Hematopoietic multipotent progenitor cell treated with erythropoietin and hydrocortisone succinate and interleukin-3 and kit ligand, for 15 days (in vitro differentiated cells): ENCODE results near the gene NR4A1.
A peak's percentile ranks its signal among the peaks of the same experiment; 100 is the strongest.

Experiments used
- DNase-seq: peaks from one replicate; pipeline ENCODE4 v3.0.0-alpha.2; 2015; ENCODE audit warnings: low spot score

The NR4A1 gene

DNA sequence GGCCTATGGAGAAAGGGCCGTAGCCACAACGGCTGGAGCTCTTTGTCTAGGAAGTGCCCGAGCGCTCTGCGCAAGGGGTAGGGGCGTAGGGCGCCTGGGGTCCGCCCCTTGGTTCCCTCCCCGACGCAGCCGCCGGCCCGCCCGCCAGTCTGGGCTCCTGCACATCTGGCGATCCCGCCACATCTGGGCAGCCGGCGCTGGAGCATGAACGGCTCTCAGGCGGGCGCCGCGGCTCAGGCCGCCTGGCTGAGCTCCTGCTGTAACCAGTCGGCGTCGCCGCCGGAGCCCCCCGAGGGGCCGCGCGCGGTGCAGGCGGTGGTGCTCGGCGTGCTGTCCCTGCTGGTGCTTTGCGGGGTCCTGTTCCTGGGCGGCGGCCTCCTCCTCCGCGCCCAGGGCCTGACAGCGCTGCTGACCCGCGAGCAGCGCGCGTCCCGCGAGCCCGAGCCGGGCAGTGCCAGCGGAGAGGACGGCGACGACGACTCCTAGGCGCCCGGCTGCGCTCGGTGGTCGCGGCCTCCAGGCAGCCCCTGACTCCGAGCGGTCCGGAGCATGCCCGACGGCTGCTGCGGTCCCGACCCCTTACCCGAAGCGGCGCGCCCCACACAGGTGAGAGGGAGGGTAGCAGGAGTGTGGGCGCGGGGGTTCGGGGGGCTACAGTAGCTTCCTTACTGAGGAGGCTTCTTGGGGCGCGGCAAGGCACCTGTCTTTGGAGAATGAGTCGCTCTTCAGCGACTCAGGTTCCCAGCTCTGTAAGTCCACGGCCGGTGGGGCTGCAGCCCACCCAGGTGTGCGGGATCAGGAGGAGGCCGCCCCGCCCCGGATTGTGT is 28.5 kb downstream of the NR4A1 start, which contains the start of gene SMIM41:
Gene SMIM41, plus strand, starts transcription at position 129 of the 827 bp plus-strand sequence. Its CDS starts 76 bp downstream, at position 205.
- DNase-seq, result no peak

DNA sequence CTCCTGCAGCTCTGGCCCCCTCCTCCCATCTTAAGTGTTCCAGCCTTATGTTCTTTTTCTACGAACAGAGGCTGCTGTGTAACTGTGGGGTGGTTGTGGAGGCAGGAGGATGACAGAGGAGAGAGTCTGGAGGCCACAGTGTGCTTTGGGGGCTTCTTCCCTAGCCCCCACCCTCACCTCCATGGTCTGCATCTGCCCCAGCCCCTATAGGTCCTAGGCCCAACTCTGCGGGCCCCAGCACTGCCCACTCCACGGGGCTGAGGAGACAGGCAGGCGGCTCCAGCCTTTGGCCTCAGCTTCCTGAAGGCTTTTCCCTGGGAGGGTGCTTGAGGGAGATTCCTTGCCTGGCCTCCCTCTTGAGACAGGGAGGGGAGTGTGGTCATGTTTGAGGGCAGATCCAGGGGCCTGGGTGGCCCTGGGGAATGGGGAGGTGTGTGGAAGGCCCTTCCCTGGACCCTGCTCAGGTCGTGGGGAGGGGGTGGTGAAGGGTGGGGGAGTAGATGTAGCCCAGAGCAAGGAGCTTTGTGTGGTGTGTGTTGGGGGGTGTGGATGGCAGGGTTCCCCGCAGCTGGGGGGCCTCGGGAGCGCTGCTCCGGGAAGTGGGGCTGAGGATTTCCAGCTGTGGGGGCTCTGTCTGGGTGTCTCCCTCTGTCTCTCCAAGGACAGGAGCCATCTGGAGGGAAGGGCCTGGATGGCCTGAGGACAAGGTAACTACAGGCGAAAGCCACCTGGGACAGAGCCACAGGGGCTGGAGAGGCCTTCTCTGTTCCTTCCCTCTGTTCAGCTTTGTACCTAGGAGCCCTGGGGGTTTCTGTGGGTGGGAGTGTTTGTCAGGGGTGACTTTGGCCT is 29.4 kb downstream of the NR4A1 start:
- no peak for DNase-seq

DNA sequence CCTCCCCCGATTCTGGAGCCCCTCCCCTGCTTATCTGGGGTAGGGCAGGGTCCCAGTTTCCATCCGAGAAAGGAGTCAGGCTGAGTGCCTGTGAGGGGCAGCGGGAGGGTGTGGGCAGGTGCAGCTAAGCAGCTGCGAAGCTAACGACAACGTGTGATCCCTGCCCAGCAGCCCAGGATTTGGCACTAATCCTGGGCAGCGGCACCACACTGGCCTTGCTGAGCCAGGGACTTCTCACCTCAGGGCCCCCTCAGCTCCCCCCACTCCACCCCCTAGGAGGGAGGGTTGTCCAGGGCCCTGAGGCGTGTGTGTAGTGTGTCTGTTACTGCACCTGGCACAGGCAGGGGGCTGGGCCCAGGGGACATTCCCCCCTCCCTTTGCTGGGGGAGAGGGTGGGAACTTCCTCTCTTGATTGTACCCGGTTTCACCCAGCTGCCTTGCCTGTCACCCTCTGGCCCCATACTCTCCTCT is 30.1 kb downstream of the NR4A1 start:
- no peak for DNase-seq

DNA sequence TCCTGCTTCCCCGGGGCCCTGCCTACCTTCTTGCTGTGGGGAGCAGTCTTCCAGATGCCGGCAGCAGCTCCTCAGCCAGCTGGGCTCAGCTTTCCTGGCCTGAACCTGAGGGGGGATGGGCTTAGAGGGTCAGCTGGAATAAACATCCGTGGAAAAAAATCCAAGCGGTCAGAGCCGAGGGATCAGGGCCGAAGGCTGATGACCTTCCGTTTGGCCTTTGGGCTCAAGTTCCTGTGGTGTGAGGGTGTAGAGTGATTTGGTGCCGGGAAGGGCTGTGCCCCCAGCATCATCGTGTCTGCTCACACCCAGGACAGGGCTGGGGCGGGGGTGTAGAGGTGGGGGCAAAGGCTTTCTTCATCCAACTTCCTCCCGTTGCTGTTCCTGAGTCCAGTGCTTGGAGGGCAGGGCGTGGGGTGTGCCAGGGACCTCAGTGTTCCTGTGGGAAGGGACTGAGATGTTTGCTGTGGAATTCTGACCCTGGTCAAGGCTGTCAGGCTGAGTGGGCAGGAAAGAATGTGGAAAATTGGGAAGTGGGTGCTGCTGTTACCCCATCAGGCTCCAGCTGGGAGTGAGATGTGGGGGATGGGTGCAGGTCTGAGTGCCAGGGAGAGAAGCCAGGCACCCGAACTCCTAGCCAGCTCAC is 30.9 kb downstream of the NR4A1 start:
- no peak for DNase-seq

DNA sequence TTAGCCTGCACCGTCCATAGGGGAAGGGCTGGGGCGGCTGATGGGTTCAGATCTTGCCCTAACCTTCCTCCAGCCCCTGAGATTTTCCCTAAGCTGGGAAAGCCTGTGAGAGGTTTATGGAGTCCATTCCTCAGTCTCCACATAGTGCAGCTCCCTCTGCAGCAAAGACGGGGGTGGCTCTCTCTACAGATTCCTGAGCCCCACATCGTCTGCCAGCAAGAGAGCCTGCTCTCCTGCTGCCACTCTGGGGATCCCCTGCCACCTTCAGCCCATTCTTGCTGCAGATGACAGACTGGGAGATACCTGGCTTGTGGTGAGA is 31.4 kb downstream of the NR4A1 start:
- no peak for DNase-seq

DNA sequence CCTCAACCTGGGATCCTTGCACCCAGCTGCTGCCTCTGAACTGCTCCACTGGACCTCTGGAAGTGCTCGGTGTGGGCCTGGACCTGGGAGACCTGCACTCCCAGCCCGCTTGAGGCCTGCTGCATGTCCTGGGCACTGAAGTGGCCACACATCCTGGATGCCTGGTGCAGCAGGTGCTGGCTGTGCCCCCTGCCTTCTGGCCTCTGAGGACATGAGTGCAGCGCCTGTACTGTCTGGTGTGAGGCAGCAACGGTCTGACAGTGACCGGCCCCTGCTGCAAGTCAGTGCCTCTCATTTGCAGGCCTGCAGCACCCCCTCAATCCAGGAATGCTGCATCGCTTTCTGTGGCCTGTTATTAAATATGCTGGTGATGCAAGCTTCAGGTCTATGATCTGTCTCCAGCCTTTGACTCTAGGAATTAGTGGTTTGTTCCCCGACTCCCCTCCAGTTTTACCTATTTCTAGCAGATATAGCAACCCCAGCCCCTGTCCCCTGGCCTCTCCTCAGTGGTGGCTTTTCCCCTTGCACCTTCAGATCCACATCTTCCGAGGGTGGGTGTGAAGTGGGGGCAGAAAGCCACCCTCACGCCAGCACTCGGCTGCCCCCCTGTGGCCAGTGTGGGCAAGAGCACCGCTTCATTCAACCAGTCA is 31.9 kb downstream of the NR4A1 start:
- DNase-seq, result peak; percentile 64

DNA sequence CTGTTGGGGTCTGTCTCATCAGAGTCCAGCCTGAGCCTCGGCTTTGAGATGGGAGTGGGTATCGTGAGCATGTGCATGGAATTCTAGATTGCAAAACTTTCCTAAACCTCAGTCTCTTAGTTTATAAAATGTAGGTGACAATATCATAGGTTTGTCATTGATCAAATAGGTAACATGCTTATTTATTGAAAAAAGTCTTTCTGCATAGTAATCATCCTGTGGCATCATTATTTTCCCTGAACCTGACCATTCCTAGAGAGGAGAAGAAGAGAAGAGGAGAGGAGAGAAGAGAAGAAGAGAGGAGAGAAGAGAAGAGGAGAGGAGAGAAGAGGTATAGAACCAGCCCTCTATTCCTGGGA is 32.4 kb downstream of the NR4A1 start:
- no peak for DNase-seq

DNA sequence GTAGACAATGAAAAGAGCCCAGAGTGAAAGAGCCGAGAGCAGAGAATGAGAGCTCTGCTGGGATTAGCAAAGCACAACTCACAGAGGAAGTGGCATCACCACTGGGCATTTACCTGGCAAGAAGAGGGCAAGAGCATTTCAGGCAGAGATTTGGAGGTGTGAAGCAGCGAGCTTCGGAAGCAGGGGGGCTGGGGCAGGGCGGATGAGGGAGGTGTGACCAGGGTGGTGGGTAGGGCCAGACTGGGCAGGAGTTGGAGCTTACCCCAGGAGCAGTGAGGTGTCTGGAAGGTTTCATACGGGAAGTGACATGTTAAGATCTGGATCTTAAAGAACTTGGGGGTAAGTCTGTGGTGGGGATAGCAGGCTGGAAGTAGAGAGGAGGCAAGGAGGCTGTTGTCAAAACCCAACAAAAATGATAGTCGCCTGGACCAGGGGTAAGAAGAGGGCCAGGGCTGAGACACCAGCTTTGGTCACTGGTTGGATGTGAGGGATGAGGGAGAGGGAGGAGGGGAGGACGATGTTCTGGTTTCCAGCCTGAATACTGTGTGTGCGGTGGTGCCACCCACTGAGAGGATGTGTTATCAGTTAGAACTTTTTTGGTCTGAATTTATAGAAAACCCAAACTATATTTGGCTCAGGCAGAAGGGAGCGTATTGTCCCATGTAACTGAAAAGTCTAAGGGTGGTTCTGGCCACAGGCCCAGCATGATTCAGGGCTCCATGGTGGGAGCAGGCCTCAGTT is 33.4 kb downstream of the NR4A1 start:
- DNase-seq, result no peak

DNA sequence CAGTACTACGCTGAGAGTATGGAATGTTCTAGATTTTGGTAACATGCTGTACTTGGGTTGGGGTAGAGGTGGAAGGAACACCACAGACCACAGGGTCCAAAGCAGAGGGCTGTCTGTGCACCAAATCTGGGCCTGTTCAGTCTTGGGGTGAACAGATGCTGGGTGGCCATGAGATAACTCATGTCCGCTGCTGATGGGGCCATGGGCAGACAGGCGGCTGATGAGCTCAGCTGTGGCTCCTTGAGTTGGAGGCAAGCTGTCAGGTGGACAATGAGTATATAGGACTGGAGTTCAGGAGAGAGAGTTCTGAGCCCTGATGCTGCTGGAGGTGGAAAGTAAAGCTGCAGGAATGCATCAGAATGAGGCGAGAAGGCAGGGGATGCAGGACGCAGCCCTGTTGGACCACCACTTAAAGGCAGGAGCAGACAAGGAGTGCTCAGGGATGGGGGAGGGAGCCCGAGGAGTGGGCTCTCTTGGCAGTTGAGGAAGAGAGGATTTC is 34.5 kb downstream of the NR4A1 start:
- no peak for DNase-seq

DNA sequence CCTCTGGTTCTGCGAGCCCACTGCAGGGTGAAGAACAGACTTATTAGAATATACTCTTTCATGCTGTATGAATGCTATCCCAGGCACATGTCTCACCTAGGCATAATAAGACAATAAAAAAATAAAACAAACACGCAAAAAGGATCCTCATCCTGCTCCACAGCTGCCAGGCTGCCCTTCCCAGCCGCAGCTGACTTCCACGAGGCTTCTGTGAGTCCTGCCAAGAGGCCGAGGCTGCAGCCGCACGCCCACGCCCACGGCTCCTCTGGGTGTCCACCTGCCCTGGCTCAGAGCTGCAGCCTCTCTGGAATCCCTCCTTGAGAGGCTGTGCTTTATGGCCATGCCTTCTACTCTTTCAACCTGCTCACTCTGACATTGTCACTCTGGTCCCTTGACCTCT is 35.1 kb downstream of the NR4A1 start:
- DNase-seq, result no peak

DNA sequence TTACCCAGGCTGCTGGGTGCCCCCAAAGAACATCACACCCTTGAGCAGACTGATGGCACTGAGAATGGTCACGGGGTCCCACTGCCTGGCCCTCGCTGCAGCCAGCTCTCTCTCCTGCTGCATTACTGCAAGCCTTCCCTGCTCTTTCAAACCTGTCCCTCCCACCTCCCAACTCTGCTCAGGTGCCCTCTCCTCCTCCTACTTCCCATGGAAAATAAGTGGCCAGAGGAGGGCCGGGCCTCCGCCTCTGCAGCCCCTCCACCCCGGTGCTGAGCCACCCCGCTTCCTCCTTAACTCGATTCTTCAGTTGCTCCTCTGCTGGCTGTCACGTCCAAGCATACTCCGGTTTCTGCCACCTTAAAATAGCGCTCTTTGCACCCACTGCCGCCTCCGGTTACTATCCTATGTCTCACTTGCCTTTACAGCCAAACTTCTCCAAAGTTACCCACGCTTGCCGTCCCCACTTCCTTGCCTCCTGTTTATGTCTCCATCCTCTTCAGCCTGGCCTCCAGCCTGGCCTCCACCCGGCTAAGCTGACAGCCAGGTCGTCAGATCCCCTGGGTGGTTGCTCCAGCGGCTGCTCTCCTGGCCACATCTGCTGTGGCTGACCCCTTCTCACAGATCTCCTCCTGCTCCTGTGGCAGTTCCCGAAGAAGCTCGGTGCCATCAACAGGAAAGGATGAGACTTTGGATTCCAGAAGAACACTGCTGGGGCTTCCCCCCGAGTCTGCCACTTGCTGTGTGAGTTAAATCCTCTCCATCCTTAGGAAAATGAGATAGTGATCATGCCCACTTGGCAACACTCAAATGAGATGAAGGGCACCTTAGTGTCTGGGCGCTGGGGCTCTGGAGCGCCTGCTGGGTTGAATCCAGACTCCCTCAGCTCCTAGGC is 35.9 kb downstream of the NR4A1 start:
- no peak for DNase-seq

DNA sequence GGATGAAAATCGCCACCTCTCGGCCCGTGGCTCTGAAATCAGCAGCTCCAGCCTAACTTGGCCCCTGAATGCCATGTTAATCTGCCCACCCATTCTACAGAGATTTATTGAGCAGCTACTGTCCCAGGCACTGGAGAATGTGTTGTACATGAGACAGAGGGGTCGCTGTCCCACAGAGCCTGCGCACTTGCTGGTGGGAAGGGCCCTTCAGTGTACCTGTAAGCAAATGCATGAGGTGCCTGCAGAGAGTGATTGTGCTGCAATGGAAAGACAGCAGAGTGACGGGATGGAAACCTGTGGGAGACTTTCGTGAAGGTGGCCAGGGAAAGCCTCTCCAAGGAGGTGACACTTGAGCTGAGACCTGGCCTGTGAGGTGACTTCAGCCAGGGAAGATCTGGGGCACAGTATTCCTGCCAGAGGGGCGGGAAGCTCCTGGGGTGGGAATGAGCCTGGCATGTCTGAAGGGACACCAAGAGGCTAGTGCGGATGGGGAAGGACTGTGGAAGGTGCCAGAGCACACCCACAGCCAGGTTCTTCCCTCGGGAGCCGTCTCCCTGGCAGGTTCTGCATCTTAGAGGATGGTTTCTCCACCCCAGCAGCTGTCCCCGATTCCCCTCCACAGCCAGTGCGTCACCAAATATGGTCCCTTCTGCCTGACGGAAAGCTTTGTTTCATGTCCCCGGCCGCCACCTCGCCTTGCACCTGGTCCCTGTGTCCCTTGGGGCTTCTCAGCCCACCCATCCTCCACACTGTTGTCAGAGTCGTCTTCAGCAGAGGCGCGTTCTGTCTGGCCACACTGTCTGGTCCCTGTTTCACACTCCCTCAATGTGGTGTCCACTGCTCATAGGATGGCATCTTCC is 36.9 kb downstream of the NR4A1 start:
- no peak for DNase-seq

DNA sequence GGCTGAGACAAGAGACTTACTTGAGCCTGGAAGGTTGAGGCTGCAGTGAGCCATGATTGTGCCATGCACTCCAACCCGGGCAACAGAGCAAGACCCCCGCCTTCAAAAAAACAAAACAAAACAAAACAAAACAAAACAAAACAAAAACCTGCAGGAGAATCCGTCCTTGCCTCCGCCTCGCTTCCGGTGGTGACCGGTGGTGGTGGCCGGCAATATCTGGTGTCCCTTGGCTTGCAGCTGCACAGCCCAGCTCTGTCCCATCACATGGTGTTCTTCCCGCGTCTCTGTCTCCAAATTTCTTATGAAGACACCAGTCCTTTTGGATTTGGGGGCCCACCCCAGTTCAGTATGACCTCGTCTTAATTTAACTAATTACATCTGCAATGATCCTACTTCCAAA is 38.2 kb downstream of the NR4A1 start:
- DNase-seq, result no peak

DNA sequence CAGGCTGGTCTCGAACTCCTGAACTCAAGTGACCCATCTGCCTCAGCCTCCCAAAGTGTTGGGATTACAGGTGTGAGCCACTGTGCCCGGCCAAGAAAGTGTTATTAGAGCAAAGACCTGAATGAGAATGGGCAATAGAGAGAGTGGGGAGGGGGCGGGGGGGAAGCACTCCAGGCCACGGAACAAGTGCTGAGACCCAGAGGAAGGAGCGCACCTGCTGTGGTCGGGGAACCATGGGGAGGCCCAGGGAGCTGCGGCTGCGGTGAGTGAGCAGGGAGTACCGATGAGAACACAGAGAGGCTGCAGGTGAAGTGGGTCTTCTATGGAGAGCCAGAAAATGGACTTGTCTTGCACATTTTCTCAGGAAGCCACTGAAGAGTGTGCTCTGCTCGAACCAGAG is 39.0 kb downstream of the NR4A1 start:
- no peak for DNase-seq

DNA sequence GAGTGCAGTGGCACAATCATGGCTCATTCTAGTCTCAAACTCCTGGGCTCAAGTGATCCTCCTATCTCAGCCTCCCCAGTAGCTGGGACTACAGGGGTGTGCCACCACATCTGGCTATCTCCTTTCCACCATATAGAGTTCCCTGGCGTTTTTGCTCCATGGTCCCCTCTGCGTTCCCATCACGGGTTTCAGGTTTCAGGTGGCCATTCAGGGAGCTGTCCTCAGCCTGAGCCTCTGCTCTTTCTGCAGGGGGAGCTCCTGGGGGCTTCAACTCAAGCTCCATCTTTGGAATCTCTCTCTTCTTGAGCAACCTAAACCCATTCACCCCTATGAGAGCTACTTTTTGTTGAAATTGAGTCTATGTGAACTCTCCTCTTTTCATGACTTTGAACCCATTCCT is 39.8 kb downstream of the NR4A1 start:
- DNase-seq, result no peak

DNA sequence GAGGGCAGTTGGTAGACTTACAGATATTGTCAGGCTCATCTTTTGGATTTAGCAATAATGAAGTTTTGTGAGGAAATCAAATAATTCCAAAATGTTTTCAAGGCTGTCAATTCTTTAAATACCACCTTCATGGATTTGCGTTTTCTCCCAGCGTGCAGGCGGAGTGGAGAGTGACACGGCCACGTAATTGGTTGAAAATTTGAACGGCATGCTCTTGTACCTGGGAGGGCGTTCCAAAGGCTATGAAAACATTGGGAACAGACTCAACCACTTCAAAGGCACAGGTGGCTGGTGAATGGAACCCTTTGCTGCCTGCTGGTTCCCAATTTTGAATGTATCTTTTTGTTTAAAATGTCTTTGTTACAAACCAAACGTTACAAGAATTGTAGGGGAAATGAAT is 40.6 kb downstream of the NR4A1 start:
- no peak for DNase-seq

DNA sequence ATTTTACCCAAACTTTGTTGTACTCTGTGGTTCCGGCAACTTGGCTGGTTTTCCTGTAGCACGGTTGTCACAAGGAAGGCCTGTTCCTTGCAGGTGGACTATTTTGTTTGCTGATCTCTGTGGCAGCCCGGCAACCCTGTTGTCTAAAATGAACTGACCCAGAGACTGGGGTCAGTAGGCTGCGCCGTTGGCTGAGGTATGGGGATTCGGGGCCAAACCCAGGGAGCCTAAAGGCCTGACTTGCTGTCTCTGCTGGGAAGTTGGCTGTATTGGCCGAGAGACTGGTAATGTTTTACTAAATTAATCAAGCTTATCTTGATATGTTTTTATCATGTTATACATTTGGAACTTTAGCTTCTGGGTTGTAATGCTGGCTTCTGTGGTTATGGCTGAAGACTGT is 42.1 kb downstream of the NR4A1 start:
- DNase-seq, result no peak

DNA sequence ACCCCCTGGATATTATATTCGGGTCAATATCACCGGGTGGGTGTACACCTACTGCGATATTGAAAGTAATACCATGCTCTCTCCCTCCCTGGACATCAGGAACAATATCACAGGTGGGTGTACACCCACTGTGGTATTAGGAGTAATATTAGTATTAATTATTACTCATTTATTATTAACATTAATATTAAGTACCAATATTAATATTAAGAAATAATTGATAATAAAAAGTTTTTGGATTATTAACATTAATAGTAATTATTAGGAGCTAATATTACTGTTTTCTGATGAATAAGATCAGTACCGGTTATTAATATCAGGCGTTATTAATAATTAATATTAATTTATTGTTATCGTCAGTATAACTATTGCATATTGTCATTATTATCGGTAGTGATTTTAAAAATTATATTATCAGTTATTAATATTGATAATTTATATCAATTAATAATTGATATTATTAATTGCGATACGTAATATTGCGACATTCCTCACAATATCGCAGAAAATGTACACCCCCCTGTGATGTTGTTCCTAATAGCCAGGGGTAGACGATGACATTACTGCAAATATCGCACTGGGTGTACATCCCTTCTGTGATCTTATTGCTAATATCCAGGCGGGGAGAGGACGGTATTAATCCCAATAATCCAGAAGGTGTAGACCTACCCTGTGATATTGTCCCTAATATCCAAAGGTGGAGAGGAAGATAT is 45.2 kb downstream of the NR4A1 start:
- DNase-seq, result no peak
